ENCODE results near the gene USP17L24. TPM values are rescaled to one million over a fixed set of nuclear protein-coding genes. Genes with fewer than 3 reads are reported as not detected.
"Not testable (repeated sequence)": the region's sequence is repeated elsewhere in the genome, so short reads cannot be mapped to it uniquely, and the experiment has no call there.

USP17L24 gene
- not detected for polyA plus RNA-seq (2013, experiment 1 of 2)
- polyA plus RNA-seq (2013, experiment 2 of 2) = not detected

- H3K27ac ChIP-seq (ENCODE audit: low read depth, low read length, severe bottlenecking); H3K36me3 ChIP-seq (ENCODE audit: control insufficient read depth, insufficient read depth, low read length); H3K4me3 ChIP-seq (ENCODE audit: extremely low read depth, insufficient read depth, low read length, poor library complexity, severe bottlenecking); H3K4me1 ChIP-seq (ENCODE audit: control insufficient read depth, insufficient read depth, low read length, poor library complexity, severe bottlenecking); H3K9me3 ChIP-seq (ENCODE audit: control insufficient read depth, low read length): not testable (repeated sequence)
- WGBS, 2 experiments (ENCODE audit: insufficient coverage in 2 of 2) = no CpG with 5 or more reads among the region's 15 CpGs
Observed at GRCh38 chr4:9324865-9325264, at the start of gene USP17L24. USP17L24 (plus strand) TSS chr4:9325165; CDS start chr4:9325165, 0 bp downstream.

GRCh38 chr4:9324191-9324590 is 774 bp upstream of the USP17L24 start:
- not testable (repeated sequence) for H3K36me3 ChIP-seq (ENCODE audit: control insufficient read depth, insufficient read depth, low read length); H3K4me3 ChIP-seq (ENCODE audit: extremely low read depth, insufficient read depth, low read length, poor library complexity, severe bottlenecking); H3K27ac ChIP-seq (ENCODE audit: low read depth, low read length, severe bottlenecking); H3K4me1 ChIP-seq (ENCODE audit: control insufficient read depth, insufficient read depth, low read length, poor library complexity, severe bottlenecking); H3K9me3 ChIP-seq (ENCODE audit: control insufficient read depth, low read length)
- no CpG with 5 or more reads among the region's 13 CpGs for WGBS, 2 experiments (ENCODE audit: insufficient coverage in 2 of 2)

GRCh38 chr4:9329611-9330010 is 4.6 kb downstream of the USP17L24 start, which contains the start of gene USP17L25:
USP17L25 (plus strand) TSS chr4:9329911; CDS start chr4:9329911, 0 bp downstream.
- not testable (repeated sequence) for H3K9me3 ChIP-seq (ENCODE audit: control insufficient read depth, low read length); H3K36me3 ChIP-seq (ENCODE audit: control insufficient read depth, insufficient read depth, low read length); H3K4me1 ChIP-seq (ENCODE audit: control insufficient read depth, insufficient read depth, low read length, poor library complexity, severe bottlenecking); H3K27ac ChIP-seq (ENCODE audit: low read depth, low read length, severe bottlenecking); H3K4me3 ChIP-seq (ENCODE audit: extremely low read depth, insufficient read depth, low read length, poor library complexity, severe bottlenecking)
- WGBS, 2 experiments (ENCODE audit: insufficient coverage in 2 of 2) = no CpG with 5 or more reads among the region's 15 CpGs

- H3K27ac ChIP-seq (ENCODE audit: low read depth, low read length, severe bottlenecking); H3K4me1 ChIP-seq (ENCODE audit: control insufficient read depth, insufficient read depth, low read length, poor library complexity, severe bottlenecking); H3K36me3 ChIP-seq (ENCODE audit: control insufficient read depth, insufficient read depth, low read length); H3K9me3 ChIP-seq (ENCODE audit: control insufficient read depth, low read length); H3K4me3 ChIP-seq (ENCODE audit: extremely low read depth, insufficient read depth, low read length, poor library complexity, severe bottlenecking): not testable (repeated sequence)
- no CpG with 5 or more reads among the region's 15 CpGs for WGBS, 2 experiments (ENCODE audit: insufficient coverage in 2 of 2)
Observed at GRCh38 chr4:9334358-9334757, 9.4 kb downstream of the USP17L24 start, which contains the start of gene USP17L26. USP17L26 (plus strand) TSS chr4:9334658; CDS start chr4:9334658, 0 bp downstream.

- H3K9me3 ChIP-seq (ENCODE audit: control insufficient read depth, low read length); H3K4me3 ChIP-seq (ENCODE audit: extremely low read depth, insufficient read depth, low read length, poor library complexity, severe bottlenecking); H3K4me1 ChIP-seq (ENCODE audit: control insufficient read depth, insufficient read depth, low read length, poor library complexity, severe bottlenecking); H3K36me3 ChIP-seq (ENCODE audit: control insufficient read depth, insufficient read depth, low read length); H3K27ac ChIP-seq (ENCODE audit: low read depth, low read length, severe bottlenecking): not testable (repeated sequence)
- WGBS, 2 experiments (ENCODE audit: insufficient coverage in 2 of 2) = no CpG with 5 or more reads among the region's 15 CpGs
Observed at GRCh38 chr4:9339103-9339502, 14.1 kb downstream of the USP17L24 start, which contains the start of gene USP17L5. USP17L5 (plus strand) TSS chr4:9339403; CDS start chr4:9339403, 0 bp downstream.

- not testable (repeated sequence) for H3K4me1 ChIP-seq (ENCODE audit: control insufficient read depth, insufficient read depth, low read length, poor library complexity, severe bottlenecking); H3K9me3 ChIP-seq (ENCODE audit: control insufficient read depth, low read length); H3K27ac ChIP-seq (ENCODE audit: low read depth, low read length, severe bottlenecking); H3K4me3 ChIP-seq (ENCODE audit: extremely low read depth, insufficient read depth, low read length, poor library complexity, severe bottlenecking); H3K36me3 ChIP-seq (ENCODE audit: control insufficient read depth, insufficient read depth, low read length)
- WGBS, 2 experiments (ENCODE audit: insufficient coverage in 2 of 2) = no CpG with 5 or more reads among the region's 15 CpGs
Observed at GRCh38 chr4:9343848-9344247, 18.9 kb downstream of the USP17L24 start, which contains the start of gene USP17L27. USP17L27 (plus strand) TSS chr4:9344148; CDS start chr4:9344148, 0 bp downstream.

- H3K4me3 ChIP-seq (ENCODE audit: extremely low read depth, insufficient read depth, low read length, poor library complexity, severe bottlenecking); H3K27ac ChIP-seq (ENCODE audit: low read depth, low read length, severe bottlenecking); H3K4me1 ChIP-seq (ENCODE audit: control insufficient read depth, insufficient read depth, low read length, poor library complexity, severe bottlenecking); H3K9me3 ChIP-seq (ENCODE audit: control insufficient read depth, low read length); H3K36me3 ChIP-seq (ENCODE audit: control insufficient read depth, insufficient read depth, low read length): not testable (repeated sequence)
- no CpG with 5 or more reads among the region's 15 CpGs for WGBS, 2 experiments (ENCODE audit: insufficient coverage in 2 of 2)
Observed at GRCh38 chr4:9348593-9348992, 23.6 kb downstream of the USP17L24 start, which contains the start of gene USP17L28. USP17L28 (plus strand) TSS chr4:9348893; CDS start chr4:9348893, 0 bp downstream.

- H3K36me3 ChIP-seq (ENCODE audit: control insufficient read depth, insufficient read depth, low read length); H3K27ac ChIP-seq (ENCODE audit: low read depth, low read length, severe bottlenecking); H3K9me3 ChIP-seq (ENCODE audit: control insufficient read depth, low read length); H3K4me3 ChIP-seq (ENCODE audit: extremely low read depth, insufficient read depth, low read length, poor library complexity, severe bottlenecking); H3K4me1 ChIP-seq (ENCODE audit: control insufficient read depth, insufficient read depth, low read length, poor library complexity, severe bottlenecking): not testable (repeated sequence)
- no CpG with 5 or more reads among the region's 18 CpGs for WGBS, 2 experiments (ENCODE audit: insufficient coverage in 2 of 2)
Observed at GRCh38 chr4:9350866-9351265, 25.9 kb downstream of the USP17L24 start.

GRCh38 chr4:9353338-9353737 is 28.4 kb downstream of the USP17L24 start, which contains the start of gene USP17L29:
USP17L29 (plus strand) TSS chr4:9353638; CDS start chr4:9353638, 0 bp downstream.
- H3K4me3 ChIP-seq (ENCODE audit: extremely low read depth, insufficient read depth, low read length, poor library complexity, severe bottlenecking); H3K9me3 ChIP-seq (ENCODE audit: control insufficient read depth, low read length); H3K4me1 ChIP-seq (ENCODE audit: control insufficient read depth, insufficient read depth, low read length, poor library complexity, severe bottlenecking); H3K36me3 ChIP-seq (ENCODE audit: control insufficient read depth, insufficient read depth, low read length); H3K27ac ChIP-seq (ENCODE audit: low read depth, low read length, severe bottlenecking): not testable (repeated sequence)
- no CpG with 5 or more reads among the region's 15 CpGs for WGBS, 2 experiments (ENCODE audit: insufficient coverage in 2 of 2)

GRCh38 chr4:9362829-9363228 is 37.9 kb downstream of the USP17L24 start, which contains the start of gene USP17L30:
USP17L30 (plus strand) TSS chr4:9363129; CDS start chr4:9363129, 0 bp downstream.
- not testable (repeated sequence) for H3K9me3 ChIP-seq (ENCODE audit: control insufficient read depth, low read length); H3K4me3 ChIP-seq (ENCODE audit: extremely low read depth, insufficient read depth, low read length, poor library complexity, severe bottlenecking); H3K4me1 ChIP-seq (ENCODE audit: control insufficient read depth, insufficient read depth, low read length, poor library complexity, severe bottlenecking); H3K36me3 ChIP-seq (ENCODE audit: control insufficient read depth, insufficient read depth, low read length); H3K27ac ChIP-seq (ENCODE audit: low read depth, low read length, severe bottlenecking)
- WGBS, 2 experiments (ENCODE audit: insufficient coverage in 2 of 2) = no CpG with 5 or more reads among the region's 15 CpGs

Data from mesodermal cell (in vitro differentiated cells).